GM19025 (cell line): Measurements from ENCODE around the gene APBA1.
"Not testable (repeated sequence)": the region's sequence is repeated elsewhere in the genome, so short reads cannot be mapped to it uniquely, and the experiment has no call there.

Source experiments
- ATAC-seq: cut with Tn5 transposase; IDR thresholded peaks from one replicate; pipeline ENCODE4 v1.9.1; 2021; ENCODE audit warnings: mild to moderate bottlenecking, low read depth, moderate library complexity; ENCODE audit not compliant: unreplicated experiment

Gene APBA1

GRCh38 chr9:69421908-69422801, 250.0 kb downstream of the APBA1 start:
- no peak for ATAC-seq

GRCh38 chr9:69420611-69421270, 251.4 kb downstream of the APBA1 start:
- ATAC-seq, result no peak

GRCh38 chr9:69412741-69413150, 259.4 kb downstream of the APBA1 start:
- no peak for ATAC-seq

DNA sequence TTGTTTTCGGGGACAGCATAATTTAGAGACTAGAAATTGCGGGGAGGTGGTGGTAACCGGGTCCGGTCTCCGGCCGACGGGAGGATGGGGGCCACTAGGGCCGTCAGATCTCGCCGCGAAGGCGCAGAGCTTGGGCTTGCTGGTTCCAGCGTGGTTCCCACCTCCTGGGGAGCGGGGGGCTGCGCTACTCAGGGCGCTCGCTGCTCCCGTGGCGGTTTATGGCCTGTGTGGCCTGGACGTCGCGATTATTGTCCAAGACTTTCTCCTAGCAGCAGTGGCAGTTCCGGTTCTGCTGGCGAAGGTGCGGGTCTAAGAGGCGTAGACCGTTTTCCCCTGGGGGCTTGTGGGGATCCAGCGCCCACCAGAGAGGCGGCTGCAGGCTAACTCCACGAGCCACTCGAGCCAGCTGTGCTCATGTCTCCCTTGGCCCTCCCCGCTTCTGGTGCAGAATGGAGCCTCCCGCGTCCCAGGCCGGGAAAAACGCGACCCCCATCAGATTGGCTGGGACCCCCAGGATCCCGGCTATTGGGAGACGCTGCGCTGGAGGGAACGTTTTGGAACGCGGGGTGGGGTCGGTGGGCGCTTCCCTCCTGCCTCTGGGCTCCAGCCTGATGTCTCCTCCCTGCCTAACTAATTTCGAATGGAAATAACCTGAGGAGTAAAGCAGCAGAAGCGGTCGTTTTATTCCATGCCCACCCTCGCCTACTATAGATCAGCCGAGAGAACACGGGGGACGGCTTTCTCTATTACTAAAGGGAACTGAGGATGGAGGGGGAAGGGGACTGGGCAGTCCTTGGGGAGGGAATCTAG, 260.0 kb downstream of the APBA1 start:
- ATAC-seq, result no peak

DNA sequence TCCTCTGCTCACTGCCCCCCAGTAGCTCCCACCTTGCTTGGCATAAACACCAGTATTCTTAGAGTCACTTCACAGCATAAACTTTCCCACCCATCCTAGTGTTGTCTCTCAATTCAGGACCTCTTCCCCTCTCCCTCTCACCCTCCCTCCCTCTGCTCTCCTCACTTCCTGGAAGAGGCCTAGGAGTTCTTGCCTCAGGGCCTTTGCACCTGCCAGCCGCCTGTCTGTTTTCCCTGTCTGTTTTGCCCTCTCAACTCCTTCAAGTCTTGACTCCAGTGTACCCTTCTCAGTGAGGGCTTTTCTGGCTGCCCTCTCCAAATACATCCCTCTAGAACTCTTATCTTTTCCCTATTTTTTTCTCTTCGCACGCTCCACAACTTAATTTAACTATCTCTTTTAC, 260.9 kb downstream of the APBA1 start:
- no peak for ATAC-seq

DNA sequence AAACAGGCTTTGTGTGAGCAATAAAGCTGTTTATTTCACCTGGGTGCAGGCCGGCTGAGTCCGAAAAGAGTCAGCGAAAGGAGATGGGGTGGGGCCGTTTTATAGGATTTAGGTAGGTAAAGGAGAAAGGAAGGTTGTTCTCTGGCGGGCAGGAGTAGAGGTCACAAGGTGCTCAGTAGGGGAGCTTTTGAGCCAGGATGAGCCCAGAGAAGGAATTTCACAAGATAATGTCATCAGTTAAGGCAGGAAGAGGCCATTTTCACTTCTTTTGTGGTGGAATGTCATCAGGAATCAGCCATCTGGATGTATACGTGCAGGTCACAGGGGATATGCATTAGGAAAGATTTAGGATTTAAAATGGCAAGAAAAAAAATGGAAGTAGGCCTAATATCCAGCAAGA, 262.2 kb downstream of the APBA1 start:
- not testable (repeated sequence) for ATAC-seq

DNA sequence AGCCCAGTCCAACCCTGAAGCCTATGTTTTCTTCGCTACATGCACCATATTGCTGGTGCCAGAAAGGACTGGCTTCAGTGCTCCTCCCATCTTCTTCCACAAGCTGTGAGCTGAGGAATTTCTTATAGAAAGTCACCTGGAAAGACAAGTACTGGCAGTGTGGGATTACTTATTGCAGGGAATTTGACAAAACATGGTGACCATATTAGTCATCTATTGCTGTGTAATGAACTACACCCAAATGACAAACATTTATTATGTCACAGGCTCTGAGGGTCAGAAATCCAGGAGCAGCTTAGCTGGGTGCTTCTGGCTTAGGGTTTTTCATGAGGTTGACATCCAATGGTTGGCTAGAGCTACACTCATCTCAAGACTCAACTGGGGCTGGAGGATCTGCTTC, 271.7 kb downstream of the APBA1 start:
- ATAC-seq, result no peak

DNA sequence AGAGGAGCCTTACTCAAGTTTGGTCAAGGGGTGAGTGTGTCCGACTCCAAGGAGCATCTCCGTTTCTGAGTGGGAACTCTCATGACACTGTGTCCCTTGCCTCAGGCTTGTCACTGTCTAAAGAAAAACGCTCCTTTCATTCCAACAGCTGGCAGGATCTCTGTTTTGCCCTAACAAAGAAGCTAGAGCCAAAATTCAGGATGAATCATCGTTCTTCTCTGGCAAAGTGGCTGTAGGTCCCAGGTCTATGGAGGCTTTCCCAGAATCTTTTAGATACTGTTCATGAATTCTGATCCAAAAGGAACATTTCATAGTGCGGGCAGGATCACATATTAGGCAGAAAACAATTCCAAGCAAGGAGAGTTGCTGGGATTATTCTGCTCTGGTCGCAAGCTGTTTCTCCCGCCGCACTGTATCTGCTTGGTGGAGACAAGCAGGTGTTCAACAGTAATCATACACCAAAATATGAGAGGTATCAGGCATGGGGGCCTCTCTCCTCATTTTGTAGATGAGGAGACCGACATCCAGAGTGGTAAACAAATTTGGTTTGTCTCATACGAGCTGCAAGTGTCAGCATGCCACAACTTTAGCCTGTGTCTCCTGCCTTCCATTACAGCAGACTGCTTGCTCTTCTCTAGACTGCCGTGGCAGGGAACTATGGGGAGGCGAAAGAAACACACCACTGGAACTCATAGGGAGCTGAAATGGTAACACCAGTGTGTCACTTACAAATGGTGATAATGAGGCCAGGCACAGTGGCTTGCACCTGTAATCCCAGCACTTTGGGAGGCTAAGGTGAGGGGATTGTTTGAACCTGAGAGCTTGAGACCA, 274.6 kb downstream of the APBA1 start:
- no peak for ATAC-seq

GRCh38 chr9:69396759-69397158, 275.4 kb downstream of the APBA1 start:
- no peak for ATAC-seq

- no peak for ATAC-seq
Measured at GRCh38 chr9:69395718-69396117, 276.5 kb downstream of the APBA1 start.

DNA sequence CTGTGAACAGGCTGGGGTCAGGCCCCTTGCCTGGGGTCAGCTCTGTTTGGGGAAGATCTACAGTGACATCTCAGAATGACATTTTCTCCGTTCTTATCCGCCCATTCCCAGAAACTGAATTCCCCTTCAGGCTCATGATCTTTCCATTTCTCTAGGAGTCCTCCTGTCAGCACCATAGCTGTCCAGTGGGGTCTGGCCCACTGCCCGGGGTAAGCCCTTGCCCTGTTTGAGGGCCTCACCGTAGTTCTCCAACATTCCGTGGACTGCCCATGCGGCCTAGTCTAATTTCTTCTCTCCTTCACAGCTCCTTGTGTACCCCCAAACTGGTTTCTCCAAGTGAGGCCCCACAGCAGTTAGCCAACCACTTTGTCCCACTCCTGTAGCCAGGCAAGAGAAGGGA, 278.7 kb downstream of the APBA1 start:
- ATAC-seq, result no peak

DNA sequence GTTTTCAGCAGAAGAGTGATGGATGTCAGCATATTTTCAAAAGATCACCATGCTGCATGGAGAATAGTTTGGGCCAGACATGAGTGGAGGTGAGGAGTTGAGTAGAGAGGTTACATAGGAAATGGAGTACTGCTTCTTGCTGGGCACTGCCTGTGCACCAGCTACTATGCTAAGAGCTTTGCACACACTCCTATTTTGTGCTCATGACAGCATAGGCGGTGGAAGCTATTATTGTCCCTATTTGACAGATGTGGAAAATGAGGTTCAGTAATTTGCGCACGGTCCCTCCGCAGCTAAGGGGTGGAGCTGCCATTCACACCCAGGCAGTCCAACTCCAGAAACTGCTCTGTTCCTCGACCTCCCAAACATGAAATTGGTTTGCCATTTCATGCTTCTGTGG, 279.3 kb downstream of the APBA1 start:
- no peak for ATAC-seq

DNA sequence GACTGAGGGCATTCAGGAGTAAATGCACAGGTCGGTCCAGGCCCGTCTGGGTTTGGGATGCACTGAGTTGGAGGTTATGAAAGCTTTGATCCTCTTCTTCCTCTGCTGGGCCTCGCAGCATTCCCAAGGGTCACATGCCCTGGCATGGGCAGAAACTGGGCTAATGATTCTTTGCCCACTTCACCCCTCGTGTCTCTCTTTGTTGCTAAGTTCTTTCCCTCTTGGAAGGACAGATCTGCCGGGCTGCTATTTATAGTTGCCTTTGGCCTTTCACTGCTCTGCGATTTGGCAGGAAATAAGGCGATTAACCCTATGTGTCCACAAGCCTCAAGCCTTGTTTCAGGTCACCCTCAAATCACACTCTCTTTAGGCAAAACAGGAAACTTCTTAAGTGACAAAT, 280.2 kb downstream of the APBA1 start:
- ATAC-seq, result no peak

- ATAC-seq, result no peak
Measured at GRCh38 chr9:69391487-69391886, 280.7 kb downstream of the APBA1 start.

- no peak for ATAC-seq
Measured at GRCh38 chr9:69389437-69389995, 282.7 kb downstream of the APBA1 start.

DNA sequence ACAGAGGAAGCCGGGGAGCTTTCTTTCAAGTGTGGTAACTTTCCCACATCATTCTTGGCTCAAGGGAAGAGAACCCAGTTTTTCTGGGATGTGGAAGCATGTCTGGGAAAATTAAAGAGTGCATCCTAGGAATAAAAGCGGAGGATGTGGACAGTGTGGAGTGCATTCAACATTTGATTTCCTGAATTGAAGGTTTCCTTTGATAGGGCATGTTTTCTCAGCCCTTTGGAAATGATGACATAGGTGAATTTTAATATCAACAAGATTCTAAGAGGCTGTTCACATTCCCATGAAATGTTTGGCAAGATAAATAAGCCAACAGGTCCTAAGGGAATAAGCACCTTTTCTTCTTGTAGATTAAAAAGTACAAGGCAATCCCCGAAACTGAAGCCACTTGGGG, 283.6 kb downstream of the APBA1 start:
- ATAC-seq, result no peak

DNA sequence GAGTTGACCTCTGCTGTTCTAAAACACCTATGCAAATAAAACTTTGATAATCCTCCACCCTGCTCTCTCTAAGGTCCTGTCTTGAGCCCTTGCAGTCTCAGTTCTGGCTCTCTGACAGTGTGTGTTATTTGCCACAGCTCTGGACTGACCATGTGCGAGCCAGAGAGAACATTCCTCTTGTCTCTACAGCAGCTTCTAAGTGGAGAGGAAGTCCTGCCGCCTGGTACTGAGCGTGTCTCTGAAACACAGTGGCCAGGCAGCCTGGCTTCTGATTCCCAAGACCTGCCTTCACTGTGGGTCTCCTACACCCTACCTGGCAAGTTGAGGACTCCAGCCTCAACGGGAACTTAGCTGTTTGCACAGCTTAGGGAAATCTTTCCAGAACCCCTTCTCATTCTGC, 285.5 kb downstream of the APBA1 start:
- no peak for ATAC-seq

- no peak for ATAC-seq
Measured at GRCh38 chr9:69385581-69386033, 286.6 kb downstream of the APBA1 start.

DNA sequence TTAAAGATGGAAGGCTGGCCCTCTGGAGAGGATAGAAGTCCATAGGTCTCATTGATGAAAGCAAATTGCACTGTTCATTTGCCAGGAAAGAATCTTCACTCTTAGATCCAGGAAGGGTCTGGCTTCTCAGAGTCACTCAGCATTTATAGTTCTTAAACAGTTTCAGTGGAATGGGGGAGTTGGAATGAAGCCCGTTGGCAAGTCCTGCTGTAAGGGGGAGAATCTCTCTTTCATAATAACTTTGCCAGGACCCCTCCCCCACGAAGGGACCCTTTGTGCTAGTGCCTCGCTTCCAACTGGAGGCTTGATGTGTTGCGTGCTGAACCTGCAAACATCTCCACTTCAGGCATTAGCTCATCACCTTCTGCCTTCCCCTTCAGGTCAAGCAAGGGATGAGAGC, 290.0 kb downstream of the APBA1 start:
- no peak for ATAC-seq

- no peak for ATAC-seq
Measured at GRCh38 chr9:69380811-69381210, 291.4 kb downstream of the APBA1 start.
